HUDEP-2 (cell line): ENCODE measurements around the gene REEP3.
"Not testable (repeated sequence)": the region's sequence is repeated elsewhere in the genome, so short reads cannot be mapped to it uniquely, and the experiment has no call there.

Experiments
- DNase-seq, 76 experiments: peaks; one replicate each; lab custom pipeline; 2025; ENCODE audit not compliant: unreplicated experiment in 76 of 76; lab: John Stamatoyannopoulos, UW

REEP3 gene

GRCh38 chr10:63653747-63654146, 132.5 kb downstream of the REEP3 start:
- DNase-seq = no peak

- no peak for DNase-seq
These were observed 136.6 kb downstream of the REEP3 start for GRCh38 chr10:63657761-63658160.

- not testable (repeated sequence) for DNase-seq
These were observed 139.7 kb downstream of the REEP3 start for GRCh38 chr10:63660941-63661340.

- DNase-seq = no peak
These were observed 140.1 kb downstream of the REEP3 start for GRCh38 chr10:63661347-63661746.

- DNase-seq = no peak
These were observed 143.2 kb downstream of the REEP3 start for GRCh38 chr10:63664341-63664885.

- DNase-seq = not testable (repeated sequence)
These were observed 143.9 kb downstream of the REEP3 start for GRCh38 chr10:63665006-63665580.

- DNase-seq = no peak
These were observed 144.5 kb downstream of the REEP3 start for GRCh38 chr10:63665670-63666134.

- peak in 1 of 76 experiments; percentile 2 for DNase-seq
These were observed 145.7 kb downstream of the REEP3 start for GRCh38 chr10:63666836-63667383.

- no peak for DNase-seq
These were observed 146.6 kb downstream of the REEP3 start for GRCh38 chr10:63667596-63668480.

GRCh38 chr10:63670291-63670898, 149.2 kb downstream of the REEP3 start:
- DNase-seq = no peak

GRCh38 chr10:63671317-63671937, 150.2 kb downstream of the REEP3 start:
- DNase-seq = no peak

- DNase-seq = no peak
These were observed 151.3 kb downstream of the REEP3 start for GRCh38 chr10:63672491-63672890.

- no peak for DNase-seq
These were observed 152.0 kb downstream of the REEP3 start for GRCh38 chr10:63673246-63673645.

GRCh38 chr10:63673846-63674245, 152.6 kb downstream of the REEP3 start:
- no peak for DNase-seq
